ENCODE data around the gene GPR158. TPM values are rescaled to one million over a fixed set of nuclear protein-coding genes. Genes with fewer than 3 reads are reported as not detected.

The GPR158 gene
- total RNA-seq, 3 donors from 2014 or later: not detected

GRCh38 chr10:25453619-25454018 lies 278.8 kb downstream of the GPR158 start:
- DNase-seq (no peak), ATAC-seq (no peak)
- Mint-ChIP-seq H3K27me3 (ENCODE audit: low read depth) (no peaks in the 10 kb centered on the region), H3K4me3 (no peak overlapping the region), H3K36me3 (ENCODE audit: insufficient read depth) (no peaks in the 10 kb centered on the region), H3K9me3 (peaks cover 14% of the 10 kb centered on the region), H3K4me1 (ENCODE audit: low read depth) (no peaks in the 10 kb centered on the region)

GRCh38 chr10:25455980-25456567 lies 281.3 kb downstream of the GPR158 start:
- no peak overlapping the region for H3K4me3 Mint-ChIP-seq
- ATAC-seq (no peak), DNase-seq (no peak)
- H3K9me3 Mint-ChIP-seq: peaks cover 17% of the 10 kb centered on the region
- no peaks in the 10 kb centered on the region for H3K27me3 Mint-ChIP-seq (ENCODE audit: low read depth)
- H3K36me3 Mint-ChIP-seq (ENCODE audit: insufficient read depth): no peaks in the 10 kb centered on the region
- no peaks in the 10 kb centered on the region for H3K4me1 Mint-ChIP-seq (ENCODE audit: low read depth)

- ATAC-seq (no peak), DNase-seq (no peak)
- no peaks in the 10 kb centered on the region for H3K27me3 Mint-ChIP-seq (ENCODE audit: low read depth)
- H3K9me3 Mint-ChIP-seq: peaks cover 22% of the 10 kb centered on the region
- H3K4me1 Mint-ChIP-seq (ENCODE audit: low read depth): no peaks in the 10 kb centered on the region
- no peaks in the 10 kb centered on the region for H3K36me3 Mint-ChIP-seq (ENCODE audit: insufficient read depth)
- H3K4me3 Mint-ChIP-seq: no peak overlapping the region
Measured at GRCh38 chr10:25457552-25457951, 282.8 kb downstream of the GPR158 start.

DNA sequence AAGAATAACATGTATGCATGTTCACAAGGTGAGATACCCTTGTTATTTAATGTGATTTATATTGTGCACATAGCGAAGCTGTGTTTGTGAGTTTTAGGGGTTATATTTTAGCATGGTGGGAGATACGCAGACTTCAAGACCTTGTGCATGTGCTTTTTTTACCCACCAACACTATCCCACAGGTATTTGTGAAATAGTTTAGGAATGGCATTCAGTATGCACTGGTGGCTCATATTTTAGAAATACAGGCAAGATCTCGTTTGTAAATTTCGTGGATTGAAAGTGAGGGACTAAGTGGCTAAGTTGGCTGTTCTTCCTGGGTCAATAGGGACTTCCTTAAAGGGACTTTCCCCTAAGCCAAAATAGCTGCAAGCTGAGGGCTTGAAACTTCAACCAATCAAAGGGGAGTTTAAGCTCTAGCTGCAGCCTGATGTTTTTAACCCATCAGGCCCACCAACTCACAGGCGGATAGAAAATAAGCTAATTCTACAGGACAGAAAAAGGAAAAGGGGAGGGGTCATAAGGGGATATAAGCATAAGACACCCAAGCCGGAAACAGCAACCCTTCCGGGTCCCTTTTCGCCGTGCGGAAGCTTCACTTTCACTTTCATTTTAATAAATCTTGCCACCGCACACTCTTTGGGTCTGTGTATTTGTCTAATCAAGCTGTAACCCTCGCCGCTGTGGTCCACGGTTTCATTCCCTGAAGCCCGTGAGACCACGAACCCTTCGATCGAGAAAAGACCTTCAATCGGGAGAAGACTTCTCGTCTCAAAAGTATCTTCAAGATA lies 291.0 kb downstream of the GPR158 start:
- Mint-ChIP-seq H3K4me1 (ENCODE audit: low read depth) (no peaks in the 10 kb centered on the region), H3K4me3 (no peak overlapping the region), H3K36me3 (ENCODE audit: insufficient read depth) (no peaks in the 10 kb centered on the region), H3K27me3 (ENCODE audit: low read depth) (no peaks in the 10 kb centered on the region), H3K9me3 (peaks cover 12% of the 10 kb centered on the region)
- DNase-seq (no peak), ATAC-seq (no peak)

GRCh38 chr10:25467881-25468280 lies 293.1 kb downstream of the GPR158 start:
- H3K36me3 Mint-ChIP-seq (ENCODE audit: insufficient read depth): no peaks in the 10 kb centered on the region
- peaks cover 3% of the 10 kb centered on the region for H3K9me3 Mint-ChIP-seq
- no peak for ATAC-seq
- H3K27me3 Mint-ChIP-seq (ENCODE audit: low read depth): no peaks in the 10 kb centered on the region
- no peak overlapping the region for H3K4me3 Mint-ChIP-seq
- H3K4me1 Mint-ChIP-seq (ENCODE audit: low read depth): no peaks in the 10 kb centered on the region
- DNase-seq: no peak

DNA sequence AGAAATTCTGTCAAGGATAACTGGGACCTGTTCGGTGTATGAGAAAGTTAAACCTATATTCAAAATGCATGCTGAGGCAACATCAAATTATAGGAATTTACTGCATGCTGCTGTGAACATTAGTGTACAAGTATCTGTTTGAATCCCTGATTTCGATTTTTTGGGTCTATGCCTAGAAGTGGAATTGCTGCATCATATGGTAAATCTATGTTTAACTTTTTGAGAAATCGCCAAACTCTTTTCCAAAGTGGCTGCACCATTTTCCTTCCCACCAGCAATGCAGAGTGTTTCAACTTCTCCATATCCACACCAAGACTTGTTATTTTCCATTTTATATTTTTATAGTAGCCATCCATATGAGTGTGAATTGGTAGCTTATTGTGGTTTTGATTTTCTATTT lies 306.7 kb downstream of the GPR158 start:
- DNase-seq (no peak), ATAC-seq (no peak)
- Mint-ChIP-seq H3K36me3 (ENCODE audit: insufficient read depth) (no peaks in the 10 kb centered on the region), H3K27me3 (ENCODE audit: low read depth) (no peaks in the 10 kb centered on the region), H3K4me1 (ENCODE audit: low read depth) (no peaks in the 10 kb centered on the region), H3K9me3 (peaks cover 7% of the 10 kb centered on the region), H3K4me3 (no peak overlapping the region)

- ATAC-seq: no peak
- no peaks in the 10 kb centered on the region for H3K36me3 Mint-ChIP-seq (ENCODE audit: insufficient read depth)
Measured at GRCh38 chr10:25483999-25484398, 309.2 kb downstream of the GPR158 start.

DNA sequence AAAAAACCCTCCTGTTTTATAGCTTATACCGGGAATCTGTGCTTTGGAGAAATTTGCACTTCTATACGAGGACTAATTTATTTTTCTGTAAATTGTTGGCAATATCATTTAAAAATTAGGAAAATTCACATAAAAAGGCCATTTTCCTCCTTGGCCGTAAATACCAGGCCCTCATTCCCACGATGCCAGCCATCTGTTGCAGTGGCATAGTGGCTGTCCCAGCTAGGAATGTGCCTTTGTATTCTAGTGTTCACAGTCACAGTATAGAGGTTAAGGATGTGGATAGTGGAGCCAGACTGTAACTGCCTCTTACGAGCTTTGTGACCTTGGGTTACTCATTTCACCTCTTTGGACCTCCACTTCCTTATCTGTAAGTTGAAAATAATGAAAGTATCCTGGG lies 312.5 kb downstream of the GPR158 start:
- Mint-ChIP-seq H3K36me3 (ENCODE audit: insufficient read depth) (no peaks in the 10 kb centered on the region), H3K9me3 (peaks cover 7% of the 10 kb centered on the region), H3K4me3 (no peak overlapping the region), H3K27me3 (ENCODE audit: low read depth) (no peaks in the 10 kb centered on the region), H3K4me1 (ENCODE audit: low read depth) (no peaks in the 10 kb centered on the region)
- DNase-seq: no peak
- no peak for ATAC-seq

More at GRCh38 chr10:25483999-25484398, 309.2 kb downstream of the GPR158 start:
- peaks cover 7% of the 10 kb centered on the region for H3K9me3 Mint-ChIP-seq
- DNase-seq: no peak
- H3K4me1 Mint-ChIP-seq (ENCODE audit: low read depth): no peaks in the 10 kb centered on the region
- no peak overlapping the region for H3K4me3 Mint-ChIP-seq
- no peaks in the 10 kb centered on the region for H3K27me3 Mint-ChIP-seq (ENCODE audit: low read depth)

- Mint-ChIP-seq H3K4me3 (no peak overlapping the region), H3K36me3 (ENCODE audit: insufficient read depth) (no peaks in the 10 kb centered on the region), H3K9me3 (no peaks in the 10 kb centered on the region), H3K4me1 (ENCODE audit: low read depth) (no peaks in the 10 kb centered on the region), H3K27me3 (ENCODE audit: low read depth) (no peaks in the 10 kb centered on the region)
- DNase-seq: no peak
- ATAC-seq: no peak
Measured at GRCh38 chr10:25492040-25492439, 317.2 kb downstream of the GPR158 start.

GRCh38 chr10:25492680-25493079 lies 317.9 kb downstream of the GPR158 start:
- ATAC-seq (no peak), DNase-seq (no peak)
- Mint-ChIP-seq H3K27me3 (ENCODE audit: low read depth) (no peaks in the 10 kb centered on the region), H3K36me3 (ENCODE audit: insufficient read depth) (no peaks in the 10 kb centered on the region), H3K9me3 (no peaks in the 10 kb centered on the region), H3K4me3 (no peak overlapping the region), H3K4me1 (ENCODE audit: low read depth) (no peaks in the 10 kb centered on the region)

DNA sequence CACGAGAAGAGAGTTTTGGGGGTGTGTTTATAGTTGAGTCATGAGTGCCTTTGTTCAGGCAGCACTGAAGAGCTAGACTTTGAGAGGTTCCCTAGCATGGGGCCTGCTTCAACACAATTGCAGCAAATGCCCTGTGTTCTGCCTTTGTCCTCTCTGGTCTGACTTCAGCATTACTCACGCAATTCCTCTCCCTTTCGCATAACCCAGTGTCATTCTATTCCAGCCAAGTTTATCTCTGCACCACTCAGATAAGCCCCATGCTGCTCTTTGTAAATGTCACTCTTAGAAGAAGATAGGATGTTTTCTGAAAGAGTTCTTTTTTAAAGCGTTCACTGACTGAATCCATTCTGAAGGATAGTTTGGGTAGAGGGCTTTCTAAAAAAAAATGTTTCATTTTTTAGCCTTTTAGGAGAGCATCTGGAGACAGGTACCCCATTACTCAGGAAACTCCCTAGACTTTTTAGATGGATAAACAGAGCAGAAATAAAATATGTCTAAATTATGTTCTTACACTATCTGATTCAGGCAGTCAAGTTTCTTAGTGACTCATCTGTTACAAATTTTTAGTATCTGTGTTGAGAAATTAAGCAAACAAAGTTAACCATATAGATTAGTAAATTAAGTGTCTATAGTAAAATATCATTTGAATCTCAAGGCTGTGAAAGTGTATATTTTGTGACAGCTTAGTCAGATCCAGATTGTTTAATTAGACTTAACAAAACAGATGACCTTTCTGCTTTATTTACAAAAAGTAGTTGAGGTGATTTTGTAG lies 318.5 kb downstream of the GPR158 start:
- Mint-ChIP-seq H3K36me3 (ENCODE audit: insufficient read depth) (no peaks in the 10 kb centered on the region), H3K4me1 (ENCODE audit: low read depth) (no peaks in the 10 kb centered on the region), H3K9me3 (no peaks in the 10 kb centered on the region), H3K27me3 (ENCODE audit: low read depth) (no peaks in the 10 kb centered on the region), H3K4me3 (no peak overlapping the region)
- no peak for DNase-seq
- no peak for ATAC-seq

DNA sequence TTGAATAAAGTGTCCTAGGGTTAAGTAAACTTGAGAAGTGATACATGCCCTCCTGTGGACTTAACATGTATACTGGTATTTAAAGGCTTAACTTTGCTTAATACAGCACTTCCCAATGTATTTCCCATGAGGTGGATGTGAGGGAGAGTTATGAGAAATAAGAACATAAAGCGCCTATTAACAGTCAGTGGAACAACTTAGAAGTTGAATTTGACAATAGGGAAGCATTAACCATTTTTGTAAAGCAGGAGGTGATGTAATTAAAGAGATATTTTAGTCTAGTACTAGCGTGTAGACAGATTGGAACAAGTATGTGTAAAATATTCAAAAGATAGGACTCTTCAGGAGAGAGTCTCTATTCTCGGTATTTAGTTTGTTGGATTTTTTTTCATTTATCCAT lies 322.4 kb downstream of the GPR158 start:
- no peak for DNase-seq
- H3K4me1 Mint-ChIP-seq (ENCODE audit: low read depth): no peaks in the 10 kb centered on the region
- H3K36me3 Mint-ChIP-seq (ENCODE audit: insufficient read depth): no peaks in the 10 kb centered on the region
- no peak for ATAC-seq
- H3K4me3 Mint-ChIP-seq: no peak overlapping the region
- H3K27me3 Mint-ChIP-seq (ENCODE audit: low read depth): no peaks in the 10 kb centered on the region
- H3K9me3 Mint-ChIP-seq: no peaks in the 10 kb centered on the region

DNA sequence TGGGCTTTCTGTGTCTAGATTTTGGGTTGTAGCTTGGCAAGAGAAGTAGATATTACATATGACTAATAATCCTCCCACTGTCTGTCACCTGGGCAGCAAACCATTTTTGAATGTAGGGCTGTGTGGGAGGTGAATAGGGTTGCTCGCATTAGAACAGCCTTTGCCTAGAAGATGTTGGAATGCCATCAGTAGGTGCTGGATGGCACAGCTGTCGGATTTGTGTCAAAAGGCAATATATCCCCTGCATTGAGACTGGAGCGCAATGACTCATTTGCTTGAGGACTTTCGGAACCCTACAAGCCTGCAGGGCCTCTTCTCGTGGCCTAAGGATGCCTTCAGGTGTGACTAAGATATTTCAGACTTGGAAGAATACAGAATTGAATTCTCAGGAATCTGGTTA lies 323.8 kb downstream of the GPR158 start:
- Mint-ChIP-seq H3K4me3 (no peak overlapping the region), H3K4me1 (ENCODE audit: low read depth) (no peaks in the 10 kb centered on the region), H3K36me3 (ENCODE audit: insufficient read depth) (no peaks in the 10 kb centered on the region), H3K27me3 (ENCODE audit: low read depth) (no peaks in the 10 kb centered on the region), H3K9me3 (no peaks in the 10 kb centered on the region)
- ATAC-seq (no peak), DNase-seq (no peak)

DNA sequence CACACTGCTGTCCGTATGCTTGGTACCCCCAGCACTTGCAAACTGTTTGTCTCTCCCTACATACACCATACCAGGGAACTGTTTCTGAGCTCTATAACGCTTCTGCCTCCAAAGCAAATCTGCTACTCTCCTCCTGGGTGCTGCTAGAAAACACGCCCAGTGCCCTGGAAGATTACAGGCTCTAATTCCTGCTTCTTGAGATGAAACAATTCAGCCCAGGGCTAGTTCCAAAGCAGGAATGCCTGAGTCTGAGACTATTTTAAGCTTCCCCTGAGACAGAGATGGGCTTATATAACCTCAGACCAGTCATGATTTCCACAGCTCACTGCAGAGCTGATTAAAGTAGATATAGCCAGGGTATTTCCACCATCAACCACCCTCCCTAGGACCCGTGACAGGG lies 327.1 kb downstream of the GPR158 start:
- H3K9me3 Mint-ChIP-seq: no peaks in the 10 kb centered on the region
- no peaks in the 10 kb centered on the region for H3K27me3 Mint-ChIP-seq (ENCODE audit: low read depth)

DNA sequence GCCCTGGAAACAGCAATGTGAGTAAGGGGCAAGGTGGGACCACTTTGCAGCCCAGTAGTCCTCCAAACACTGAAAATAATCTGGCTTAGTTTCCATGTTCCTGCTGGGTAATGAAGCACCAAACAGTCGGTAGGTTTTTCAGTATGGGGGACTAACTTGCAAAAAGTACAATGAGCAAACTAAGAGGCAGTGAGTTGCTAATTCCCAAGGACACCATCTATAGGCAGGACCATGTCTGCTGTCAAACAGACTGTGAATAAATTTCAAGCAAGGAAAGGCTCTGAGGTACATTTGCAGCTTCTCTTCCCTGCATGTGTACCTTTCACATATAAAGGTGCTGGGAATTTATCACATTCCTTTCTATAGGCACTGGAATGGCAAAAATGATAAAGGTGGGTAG lies 327.7 kb downstream of the GPR158 start:
- H3K4me3 Mint-ChIP-seq: no peak overlapping the region
- ATAC-seq: no peak
- H3K9me3 Mint-ChIP-seq: no peaks in the 10 kb centered on the region
- H3K36me3 Mint-ChIP-seq (ENCODE audit: insufficient read depth): no peaks in the 10 kb centered on the region
- H3K27me3 Mint-ChIP-seq (ENCODE audit: low read depth): no peaks in the 10 kb centered on the region
- no peaks in the 10 kb centered on the region for H3K4me1 Mint-ChIP-seq (ENCODE audit: low read depth)
- DNase-seq: no peak

More for the DNA sequence above, 327.1 kb downstream of the GPR158 start:
- no peak for DNase-seq
- ATAC-seq: no peak
- Mint-ChIP-seq H3K4me1 (ENCODE audit: low read depth) (no peaks in the 10 kb centered on the region), H3K36me3 (ENCODE audit: insufficient read depth) (no peaks in the 10 kb centered on the region), H3K4me3 (no peak overlapping the region)
